MCF 10A (cell line): ENCODE data around the gene AKR1D1. TPM values are rescaled to one million over a fixed set of nuclear protein-coding genes. Genes with fewer than 3 reads are reported as not detected.

ENCODE experiments used
- BruUV-seq: library from RNA; stranded (reverse); fragments of 400-500 nt; replicated peaks from 2 replicates; lab custom pipeline; 2021; lab: Mats Ljungman, UMichigan
- CTCF ChIA-PET: fragments of 300-600 bp; sonication (Branson Sonifier 250); formaldehyde crosslinking; extraction: SDS; loops from one replicate; lab custom pipeline; 2021; ENCODE audit warnings: antibody characterized with exemption, inconsistent platforms; lab: Yijun Ruan, JAX
- POLR2A ChIA-PET: fragments of 300-600, 350-650 bp; sonication (Branson Sonifier 250); formaldehyde crosslinking; extraction: SDS; loops from one replicate; lab custom pipeline; 2020; ENCODE audit warnings: antibody characterized with exemption, inconsistent platforms; lab: Yijun Ruan, JAX
- DNase-seq: peaks from one replicate; pipeline ENCODE4 v3.0.0-alpha.2; 2018; ENCODE audit not compliant: unreplicated experiment
- H3K27ac Mint-ChIP-seq: one replicate; pipeline ENCODE4 v1.8.0; 2022; ENCODE audit warnings: mild to moderate bottlenecking, low read depth, mixed read lengths; ENCODE audit not compliant: unreplicated experiment
- H3K27me3 Mint-ChIP-seq: one replicate; pipeline ENCODE4 v1.8.0; 2022; ENCODE audit warnings: mixed read lengths; ENCODE audit not compliant: insufficient read depth, unreplicated experiment
- H3K36me3 Mint-ChIP-seq: one replicate; pipeline ENCODE4 v1.8.0; 2022; ENCODE audit warnings: mild to moderate bottlenecking, moderate library complexity, mixed read lengths; ENCODE audit not compliant: insufficient read depth, unreplicated experiment
- H3K4me1 Mint-ChIP-seq: one replicate; pipeline ENCODE4 v1.8.0; 2022; ENCODE audit warnings: mixed read lengths; ENCODE audit not compliant: insufficient read depth, unreplicated experiment
- H3K4me3 Mint-ChIP-seq: one replicate; pipeline ENCODE4 v1.8.0; 2022; ENCODE audit warnings: mild to moderate bottlenecking, moderate library complexity, mixed read lengths; ENCODE audit not compliant: unreplicated experiment
- H3K9me3 Mint-ChIP-seq: one replicate; pipeline ENCODE4 v1.8.0; 2022; ENCODE audit warnings: mixed read lengths; ENCODE audit not compliant: unreplicated experiment
- intact Hi-C: fragments of 100-400 bp; cut with micrococcal nuclease; formaldehyde crosslinking; loops from 2 replicates; pipeline ENCODE4 v1.14.1; 2022
- total RNA-seq: library from RNA; stranded (reverse); gene quantifications from 2 replicates; pipeline ENCODE4 v1.2.3, GENCODE V29; 2022
- TF ChIP-seq, protein P1 (sequence below): fragments of 200-600 bp; IDR thresholded peaks from one replicate; pipeline ENCODE4 v1.8.0; 2022; ENCODE audit warnings: antibody characterized with exemption, mild to moderate bottlenecking; ENCODE audit not compliant: unreplicated experiment

Gene AKR1D1
- total RNA-seq, 1 experiment from 2014 or later: not detected

DNA sequence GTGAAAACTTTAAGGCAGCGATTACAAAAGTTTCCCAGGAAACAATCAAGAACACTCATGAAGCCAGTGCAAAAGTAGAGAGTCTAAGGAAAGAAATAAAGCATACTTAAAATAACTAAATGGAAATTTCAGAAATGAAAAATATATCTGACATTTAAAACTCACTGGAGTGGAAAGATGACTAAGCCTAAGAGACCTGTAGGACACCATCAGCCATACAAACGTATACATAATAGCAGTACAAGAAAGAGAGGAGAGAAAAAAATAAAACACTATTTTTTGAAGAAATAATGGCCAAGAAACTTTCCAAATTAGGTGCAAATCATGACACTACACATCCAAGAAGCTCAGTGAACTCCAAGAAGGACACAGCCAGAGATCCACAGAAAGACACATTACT is 5.4 kb upstream of the AKR1D1 start:
- Mint-ChIP-seq H3K9me3 (peaks cover 19% of the 10 kb centered on the region), H3K36me3 (no peaks in the 10 kb centered on the region), H3K27me3 (no peaks in the 10 kb centered on the region), H3K4me3 (no peak overlapping the region), H3K27ac (no peak overlapping the region), H3K4me1 (no peaks in the 10 kb centered on the region)
- TF ChIP-seq, protein P1, sequence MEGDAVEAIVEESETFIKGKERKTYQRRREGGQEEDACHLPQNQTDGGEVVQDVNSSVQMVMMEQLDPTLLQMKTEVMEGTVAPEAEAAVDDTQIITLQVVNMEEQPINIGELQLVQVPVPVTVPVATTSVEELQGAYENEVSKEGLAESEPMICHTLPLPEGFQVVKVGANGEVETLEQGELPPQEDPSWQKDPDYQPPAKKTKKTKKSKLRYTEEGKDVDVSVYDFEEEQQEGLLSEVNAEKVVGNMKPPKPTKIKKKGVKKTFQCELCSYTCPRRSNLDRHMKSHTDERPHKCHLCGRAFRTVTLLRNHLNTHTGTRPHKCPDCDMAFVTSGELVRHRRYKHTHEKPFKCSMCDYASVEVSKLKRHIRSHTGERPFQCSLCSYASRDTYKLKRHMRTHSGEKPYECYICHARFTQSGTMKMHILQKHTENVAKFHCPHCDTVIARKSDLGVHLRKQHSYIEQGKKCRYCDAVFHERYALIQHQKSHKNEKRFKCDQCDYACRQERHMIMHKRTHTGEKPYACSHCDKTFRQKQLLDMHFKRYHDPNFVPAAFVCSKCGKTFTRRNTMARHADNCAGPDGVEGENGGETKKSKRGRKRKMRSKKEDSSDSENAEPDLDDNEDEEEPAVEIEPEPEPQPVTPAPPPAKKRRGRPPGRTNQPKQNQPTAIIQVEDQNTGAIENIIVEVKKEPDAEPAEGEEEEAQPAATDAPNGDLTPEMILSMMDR: no peak
- CTCF ChIA-PET: interaction anchor here (0.6 kb wide), 1 partner anchor 741 kb away, joined by 4 read pairs; no protein-coding TSS in a partner anchor
- no TSS peak for BruUV-seq
- no peak for DNase-seq
- intact Hi-C loops: no loop called here
- POLR2A ChIA-PET: interaction anchor here (0.6 kb wide), 1 partner anchor 18 kb away, joined by 4 read pairs; no protein-coding TSS in a partner anchor

DNA sequence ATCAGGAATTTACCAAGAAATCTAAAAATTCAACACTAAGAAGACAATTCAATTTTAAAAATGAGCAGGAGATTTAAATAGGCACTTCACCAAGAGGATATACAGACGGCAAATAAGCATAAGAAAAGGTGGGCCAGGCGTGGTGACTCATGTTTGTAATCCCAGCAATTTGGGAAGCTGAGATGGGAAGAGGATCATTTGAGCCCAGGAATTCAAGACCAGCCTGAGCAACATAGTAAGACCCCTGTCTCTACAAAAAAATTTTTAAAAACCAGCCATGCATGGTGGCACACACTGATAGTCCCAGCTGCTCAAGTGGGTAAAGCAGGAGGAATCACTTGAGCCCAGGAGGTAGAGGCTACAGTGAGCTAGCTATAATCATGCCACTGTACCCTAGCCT is 3.5 kb upstream of the AKR1D1 start:
- Mint-ChIP-seq H3K9me3 (peaks cover 19% of the 10 kb centered on the region), H3K27ac (no peak overlapping the region), H3K4me1 (peaks cover 5% of the 10 kb centered on the region), H3K4me3 (no peak overlapping the region), H3K36me3 (no peaks in the 10 kb centered on the region), H3K27me3 (no peaks in the 10 kb centered on the region)
- DNase-seq: no peak
- ChIA-PET CTCF (no interaction called here), POLR2A (no interaction called here)
- BruUV-seq: no TSS peak
- intact Hi-C loops: no loop called here
- TF ChIP-seq, protein P1: no peak

DNA sequence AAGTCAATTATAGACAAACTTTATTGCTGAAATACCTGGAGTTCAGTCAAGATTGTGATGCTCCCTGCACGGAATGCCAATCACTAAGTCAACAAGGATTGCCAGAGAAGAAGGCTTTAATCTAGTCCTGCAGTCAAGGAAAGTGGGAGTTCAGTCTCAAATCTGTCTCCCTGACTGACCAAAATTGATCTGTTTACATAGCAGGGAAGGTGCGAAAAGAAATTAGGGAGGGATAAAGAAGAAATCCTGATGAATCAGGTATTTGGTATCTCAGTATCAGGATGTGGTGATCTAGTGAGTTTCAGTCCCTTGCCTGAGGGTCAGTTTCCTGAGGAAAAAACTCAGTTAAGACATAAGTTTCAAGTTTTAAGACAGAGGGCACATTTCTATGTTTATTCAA is 2.1 kb upstream of the AKR1D1 start:
- Mint-ChIP-seq H3K27me3 (no peaks in the 10 kb centered on the region), H3K4me1 (peaks cover 12% of the 10 kb centered on the region), H3K9me3 (peaks cover 19% of the 10 kb centered on the region), H3K4me3 (no peak overlapping the region), H3K27ac (no peak overlapping the region), H3K36me3 (no peaks in the 10 kb centered on the region)
- no peak for DNase-seq
- TF ChIP-seq, protein P1: no peak
- POLR2A ChIA-PET: no interaction called here
- no TSS peak for BruUV-seq
- CTCF ChIA-PET: no interaction called here
- intact Hi-C loops: no loop called here

DNA sequence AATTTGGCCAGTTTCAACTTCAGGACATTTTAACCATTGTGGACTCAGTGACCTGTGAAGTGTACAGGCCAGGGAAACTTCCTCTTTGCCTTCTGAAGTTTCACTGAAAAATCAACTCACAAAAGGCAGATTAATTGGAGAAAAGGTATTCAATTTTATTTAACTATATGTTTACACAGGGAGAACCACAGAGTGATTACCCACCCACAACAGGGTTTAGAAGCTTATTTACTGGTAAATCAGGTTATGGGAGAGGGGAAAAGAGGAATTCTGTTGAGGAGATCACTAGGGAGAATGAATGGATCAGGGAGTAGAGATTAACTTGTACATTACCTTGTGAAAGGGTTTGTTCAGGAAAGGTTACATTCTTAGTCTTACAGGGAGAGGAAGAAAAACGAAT is 1.7 kb upstream of the AKR1D1 start:
- H3K27ac Mint-ChIP-seq: no peak overlapping the region
- TF ChIP-seq, protein P1: no peak
- CTCF ChIA-PET: interaction anchor here (1.1 kb wide), 1 partner anchor 42 kb away, joined by 3 read pairs; no protein-coding TSS in a partner anchor
- H3K9me3 Mint-ChIP-seq: peaks cover 19% of the 10 kb centered on the region
- POLR2A ChIA-PET: no interaction called here
- no peak overlapping the region for H3K4me3 Mint-ChIP-seq
- no peaks in the 10 kb centered on the region for H3K36me3 Mint-ChIP-seq
- H3K27me3 Mint-ChIP-seq: no peaks in the 10 kb centered on the region
- peaks cover 12% of the 10 kb centered on the region for H3K4me1 Mint-ChIP-seq
- DNase-seq: no peak
- no TSS peak for BruUV-seq
- intact Hi-C loops: no loop called here
